Measurements from ENCODE around the gene SYT2. TPM values are rescaled to one million over a fixed set of nuclear protein-coding genes. Genes with fewer than 3 reads are reported as not detected.

Gene SYT2
- total and polyA plus RNA-seq, 9 of the 15 experiments (the other 6 are each of a cell fraction or from before 2014, with no cell fraction given): not detected

- TF ChIP-seq TFAP4 (CRISPR knock-in tag; IDR thresholded peaks at IDR 0.05; ENCODE audit: borderline replicate concordance): no peak
- no peak for TF ChIP-seq POU5F1 (IDR thresholded peaks at IDR 0.05; ENCODE audit: borderline replicate concordance, low read depth, low read length, partially characterized antibody)
- TF ChIP-seq KAT2B (IDR thresholded peaks at IDR 0.05; ENCODE audit: low read depth, low read length): no peak
- TF ChIP-seq HMG20A (CRISPR knock-in tag; conservative IDR thresholded peaks at IDR 0.05): no peak
- peak; percentile 15; the same call in 1 of the 2 replicates for TF ChIP-seq CBFB (CRISPR knock-in tag; IDR thresholded peaks at IDR 0.05)
- TF ChIP-seq POLR3A (IDR thresholded peaks at IDR 0.05; ENCODE audit: borderline replicate concordance, extremely low read depth, insufficient read depth, insufficient read length): no peak
- 0 out of 2 replicates have a peak, but pooled peaks have one; percentile 26 for TF ChIP-seq THAP12 (CRISPR knock-in tag; IDR thresholded peaks at IDR 0.05)
- 0 out of 4 replicates have a peak, but pooled peaks have one; percentile 10 to 22 for TF ChIP-seq FOXK2 (conservative IDR thresholded peaks at IDR 0.05 in 1 of 2, IDR thresholded peaks at IDR 0.05 in 1 of 2; ENCODE audit: low read depth in 2 of 2)
- TF ChIP-seq ARHGAP35 (IDR thresholded peaks at IDR 0.05; ENCODE audit: partially characterized antibody): peak; percentile 3
- no peak for TF ChIP-seq DEAF1 (CRISPR knock-in tag; IDR thresholded peaks at IDR 0.05)
- no peak for TF ChIP-seq MCM3 (IDR thresholded peaks at IDR 0.05)
- TF ChIP-seq RAD21 (CRISPR knock-in tag; conservative IDR thresholded peaks at IDR 0.05 in 1 of 2, IDR thresholded peaks at IDR 0.05 in 1 of 2): no peak
- no peak for TF ChIP-seq GTF2E2 (tag; IDR thresholded peaks at IDR 0.05)
- TF ChIP-seq SMARCB1 (IDR thresholded peaks at IDR 0.05; ENCODE audit: insufficient read length, low read depth): no peak
- TF ChIP-seq ERF (CRISPR knock-in tag; IDR thresholded peaks at IDR 0.05): no peak
- TF ChIP-seq STAT6 (CRISPR knock-in tag; IDR thresholded peaks at IDR 0.05): no peak
- no peak for TF ChIP-seq NCOR1 (IDR thresholded peaks at IDR 0.05)
- 0 out of 2 replicates have a peak, but pooled peaks have one; percentile 53 for TF ChIP-seq SMARCA5 (IDR thresholded peaks at IDR 0.05)
Measured at GRCh38 chr1:202624088-202624780, 86.0 kb downstream of the SYT2 start (continued).
